ENCODE results near the gene PHKB.
"Not testable (repeated sequence)": the region's sequence is repeated elsewhere in the genome, so short reads cannot be mapped to it uniquely, and the experiment has no call there.

The PHKB gene

DNA sequence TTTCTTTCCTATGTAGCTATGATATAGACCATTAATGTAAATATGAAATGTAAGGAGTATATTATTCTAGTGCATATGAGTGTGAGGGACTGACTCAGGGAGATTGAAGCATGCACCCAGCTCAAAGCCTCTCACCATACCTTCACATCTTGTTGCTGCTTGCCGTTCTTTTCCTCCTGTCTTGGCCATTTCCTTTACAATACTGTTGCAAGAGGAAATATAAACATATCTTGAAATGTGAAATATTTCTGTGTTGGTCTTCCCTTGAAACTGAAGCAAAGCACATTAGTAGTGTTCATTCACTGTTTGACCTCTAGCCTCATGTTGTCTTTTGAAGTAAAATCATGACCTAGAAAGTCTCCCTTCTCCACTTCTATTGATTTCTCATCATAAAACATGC lies 46.6 kb downstream of the PHKB start:
- no peak for DNase-seq

DNA sequence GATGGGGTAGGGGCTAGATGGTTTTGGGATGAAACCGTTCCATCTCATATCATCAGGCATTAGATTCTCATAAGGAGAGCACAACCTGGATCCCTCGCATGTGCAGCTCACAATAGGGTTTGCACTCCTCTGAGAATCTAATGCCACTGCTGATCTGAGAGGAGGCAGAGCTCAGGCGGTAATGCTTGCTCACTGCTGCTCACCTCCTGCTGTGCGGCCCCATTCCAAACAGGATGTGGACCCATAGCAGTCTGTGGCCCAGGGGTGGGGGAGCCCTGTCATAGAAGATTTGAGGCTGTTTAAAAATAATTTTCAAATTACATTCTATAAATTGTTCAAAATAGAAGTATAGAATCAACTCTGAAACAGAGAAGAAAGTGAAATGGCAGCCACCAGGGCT lies 50.8 kb downstream of the PHKB start:
- no peak for DNase-seq

DNA sequence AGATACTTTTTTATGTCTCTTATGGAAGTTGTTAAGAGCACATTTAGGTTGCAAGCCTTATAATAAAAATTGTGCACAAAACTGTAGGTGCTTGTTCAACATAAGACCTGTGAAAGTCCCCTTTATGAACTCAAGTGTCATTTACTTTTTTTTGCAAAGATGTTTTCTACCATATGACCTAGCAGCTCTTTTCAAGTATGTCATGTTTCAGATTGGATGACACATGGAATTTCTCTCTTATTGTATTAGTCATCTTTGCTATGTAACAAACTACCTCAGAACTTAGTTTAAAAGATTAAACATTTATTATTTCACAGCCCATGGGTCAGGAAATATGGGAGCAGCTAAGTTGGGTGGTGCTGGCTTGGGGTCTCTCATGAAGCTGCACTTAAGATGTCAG lies 57.9 kb downstream of the PHKB start:
- no peak for DNase-seq

DNA sequence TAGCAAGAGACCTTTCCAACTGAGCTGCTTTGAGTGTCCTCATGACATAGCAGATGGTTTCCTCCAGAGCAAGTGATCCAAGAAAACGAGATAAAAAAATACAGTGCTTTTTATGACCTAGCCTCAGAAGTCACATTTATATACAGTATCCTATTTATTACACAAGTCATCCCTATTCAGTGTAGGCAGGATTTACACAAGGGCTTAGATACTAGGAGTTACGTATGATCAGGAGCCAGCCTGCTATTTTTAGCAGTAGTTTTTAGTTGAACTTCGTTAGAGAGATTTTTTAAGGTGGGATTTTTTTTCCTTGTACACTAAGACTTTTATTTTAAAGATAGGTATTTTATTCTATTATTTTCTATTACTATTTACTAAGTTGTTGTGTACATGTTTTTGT lies 58.4 kb downstream of the PHKB start:
- DNase-seq, result no peak

DNA sequence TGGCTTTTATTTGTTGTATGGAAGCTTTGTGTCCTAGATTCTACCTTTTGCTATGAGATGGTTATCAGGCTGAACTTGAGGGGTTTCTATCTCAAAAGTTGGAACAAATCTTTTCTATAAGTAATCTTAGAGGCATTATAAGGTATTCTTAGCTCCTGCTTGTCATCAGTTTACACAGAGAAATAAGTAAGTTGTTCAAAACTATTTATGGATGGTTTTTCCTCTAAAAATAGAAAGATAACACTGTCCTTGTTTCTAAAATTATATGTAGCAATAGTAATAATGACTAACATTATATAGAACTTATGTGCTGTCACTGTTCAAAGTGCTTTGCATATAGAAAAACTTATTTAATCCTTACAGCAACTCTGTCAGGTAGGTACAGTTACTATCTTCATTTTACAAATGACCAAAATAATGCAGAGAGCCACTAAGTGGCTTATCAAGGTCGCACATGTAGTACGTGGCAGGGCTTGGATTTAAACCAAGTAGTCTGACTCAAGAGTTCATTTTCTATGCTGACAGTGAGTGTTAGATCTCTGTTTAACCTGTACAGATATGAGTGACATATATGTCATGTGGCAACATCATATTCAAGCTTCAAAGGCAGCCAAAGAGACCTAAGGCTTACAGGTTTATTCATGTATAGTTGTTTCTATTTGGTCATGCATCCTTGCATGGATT lies 59.0 kb downstream of the PHKB start:
- DNase-seq, result no peak

DNA sequence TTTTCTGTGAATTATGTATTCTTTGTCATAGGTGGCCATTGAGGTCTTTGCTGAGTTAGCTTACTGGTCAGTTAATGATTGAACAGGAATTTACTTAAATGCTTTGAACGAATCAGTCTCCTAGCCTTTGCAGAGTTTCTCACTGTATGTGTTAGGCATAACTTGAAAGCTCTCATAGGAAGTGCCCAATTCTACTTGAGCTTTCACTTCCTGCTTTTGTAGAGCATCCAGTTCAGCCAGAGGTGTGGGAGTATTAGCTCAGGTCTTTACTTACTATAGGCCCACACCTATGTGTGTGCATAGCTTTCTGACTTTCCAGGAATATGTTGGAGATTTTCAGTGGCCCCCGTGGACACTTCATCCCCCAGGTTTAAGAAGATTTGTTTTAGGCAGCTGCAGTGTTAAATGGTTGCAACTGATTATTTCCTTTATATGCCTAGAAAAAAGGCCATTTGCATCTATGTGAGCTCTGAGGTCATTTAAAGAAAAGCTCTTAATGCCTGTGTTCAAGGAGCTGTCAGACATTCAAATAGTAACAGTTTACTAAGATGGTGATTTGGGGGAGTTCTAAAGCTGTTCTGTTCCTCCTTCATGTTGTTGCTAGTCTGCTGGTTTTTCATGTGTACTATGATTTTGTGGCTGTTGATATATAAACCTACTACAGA lies 62.3 kb downstream of the PHKB start:
- DNase-seq, result no peak

DNA sequence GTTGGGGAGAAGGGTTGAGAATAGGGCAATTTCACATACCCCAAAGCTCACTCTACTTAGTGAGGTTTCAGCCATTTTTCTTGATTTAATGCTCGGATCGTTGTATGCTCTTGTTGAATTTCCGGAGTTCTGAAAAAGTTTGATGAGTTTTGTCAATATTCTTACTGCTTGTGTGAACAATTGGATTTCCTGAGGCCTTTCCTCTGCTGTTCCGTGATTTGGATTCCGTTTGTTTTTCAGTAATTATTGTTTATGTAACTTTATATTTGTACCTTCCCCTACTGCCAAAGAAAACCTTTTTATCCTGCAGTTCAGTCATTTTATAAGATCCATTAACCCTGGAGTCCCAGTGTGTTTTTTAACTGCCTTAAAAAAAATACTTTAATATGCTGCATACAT lies 62.9 kb downstream of the PHKB start:
- DNase-seq, result no peak

DNA sequence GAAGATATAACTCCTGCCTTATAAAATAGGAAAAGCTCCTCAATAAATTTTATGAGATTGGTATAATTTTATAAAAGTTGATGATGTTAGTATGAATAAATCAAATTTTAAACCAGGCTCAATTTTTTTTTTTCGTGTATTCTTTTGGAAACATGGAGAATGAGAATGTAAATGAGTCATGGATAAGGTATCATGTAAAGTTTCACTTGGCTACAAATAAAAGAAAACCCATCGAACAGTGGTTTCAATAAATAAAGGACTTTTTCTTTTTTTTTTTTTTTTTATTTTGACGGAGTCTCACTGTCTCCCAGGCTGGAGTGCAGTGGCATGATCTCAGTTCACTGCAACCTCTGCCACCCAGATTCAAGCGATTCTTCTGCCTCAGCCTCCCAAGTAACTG lies 67.3 kb downstream of the PHKB start:
- no peak for DNase-seq

DNA sequence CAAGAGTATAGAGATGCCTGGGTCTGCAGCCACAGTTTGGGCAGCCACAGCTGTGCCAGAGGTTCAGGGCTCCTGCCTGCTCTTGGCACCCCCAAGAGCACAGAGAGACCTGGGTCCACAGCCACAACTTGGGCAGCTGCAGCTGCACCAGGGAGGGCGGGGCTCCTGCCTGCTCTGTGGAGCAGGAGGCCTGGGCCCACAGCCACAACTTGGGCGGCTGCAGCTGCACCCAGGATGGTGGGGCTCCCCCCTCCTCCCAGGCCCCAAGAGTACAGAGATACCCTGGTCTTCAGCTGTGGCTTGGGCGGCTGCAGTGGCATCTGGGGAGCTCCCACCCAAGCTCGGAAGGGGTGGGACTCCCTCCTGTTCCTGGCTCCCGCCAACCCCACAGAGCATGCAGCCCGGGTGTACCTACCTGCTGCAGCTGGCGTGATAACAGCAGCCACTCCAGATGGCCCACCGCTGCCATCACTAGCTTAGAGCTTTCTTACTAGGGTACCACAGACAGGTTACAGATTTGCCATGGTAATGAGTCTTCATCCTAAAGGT lies 72.7 kb downstream of the PHKB start:
- DNase-seq, result no peak

DNA sequence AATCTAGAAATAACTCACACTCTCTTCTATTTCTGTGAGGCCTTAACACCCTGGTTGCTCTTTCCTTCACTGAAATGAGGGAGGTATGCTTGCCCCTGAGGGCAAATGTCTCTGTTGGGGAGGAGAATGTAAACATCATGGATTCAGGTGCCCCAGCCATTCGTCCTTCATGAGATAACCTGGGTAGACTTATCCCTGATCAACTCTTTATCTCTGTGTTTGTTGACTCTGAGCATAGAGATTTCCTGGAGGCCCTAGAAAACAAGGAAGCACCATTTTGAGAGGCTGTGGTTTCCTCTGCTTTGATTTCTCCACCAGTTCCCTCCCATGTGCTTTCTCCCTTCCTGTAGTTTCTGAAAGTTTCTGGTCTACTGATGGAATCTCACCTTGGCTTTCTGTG lies 77.3 kb downstream of the PHKB start:
- DNase-seq, result no peak

DNA sequence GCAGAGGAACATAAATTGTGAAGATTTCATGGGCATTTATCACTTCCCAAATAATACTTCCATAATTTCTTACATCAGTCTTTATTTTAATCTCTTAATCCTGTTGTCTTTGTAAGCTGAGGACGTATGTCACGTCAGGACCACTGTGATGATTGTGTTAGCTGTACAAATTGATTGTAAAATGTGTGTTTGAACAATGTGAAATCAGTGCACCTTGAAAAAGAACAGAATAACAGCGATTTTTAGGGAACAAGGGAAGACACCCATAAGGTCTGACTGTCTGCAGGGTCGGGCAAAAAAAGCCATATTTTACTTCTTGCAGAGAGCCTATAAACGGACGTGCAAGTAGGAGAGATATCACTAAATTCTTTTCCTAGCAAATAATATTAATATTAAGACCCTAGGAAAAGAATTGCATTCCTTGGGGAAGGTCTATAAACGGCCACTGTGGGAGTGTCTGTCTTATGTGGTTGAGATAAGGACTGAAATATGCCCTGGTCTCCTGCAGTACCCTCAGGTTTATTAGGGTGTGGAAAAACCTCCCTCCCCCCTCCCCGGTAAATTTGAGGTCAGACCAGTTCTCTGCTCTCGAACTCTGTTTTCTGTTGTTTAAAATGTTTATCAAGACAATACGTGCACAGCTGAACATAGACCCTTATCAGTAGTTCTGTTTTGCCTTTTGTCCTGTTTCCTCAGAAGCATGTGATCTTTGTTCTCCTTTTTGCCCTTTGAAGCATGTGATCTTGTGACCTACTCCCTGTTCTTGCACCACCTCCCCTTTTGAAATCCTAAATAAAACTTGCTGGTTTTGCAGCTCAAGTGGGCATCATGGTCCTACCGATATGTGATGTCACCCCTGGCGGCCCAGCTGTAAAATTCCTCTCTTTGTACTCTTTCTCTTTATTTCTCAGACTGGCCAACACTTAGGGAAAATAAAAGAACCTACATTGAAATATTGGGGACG lies 78.9 kb downstream of the PHKB start:
- DNase-seq, result not testable (repeated sequence)

DNA sequence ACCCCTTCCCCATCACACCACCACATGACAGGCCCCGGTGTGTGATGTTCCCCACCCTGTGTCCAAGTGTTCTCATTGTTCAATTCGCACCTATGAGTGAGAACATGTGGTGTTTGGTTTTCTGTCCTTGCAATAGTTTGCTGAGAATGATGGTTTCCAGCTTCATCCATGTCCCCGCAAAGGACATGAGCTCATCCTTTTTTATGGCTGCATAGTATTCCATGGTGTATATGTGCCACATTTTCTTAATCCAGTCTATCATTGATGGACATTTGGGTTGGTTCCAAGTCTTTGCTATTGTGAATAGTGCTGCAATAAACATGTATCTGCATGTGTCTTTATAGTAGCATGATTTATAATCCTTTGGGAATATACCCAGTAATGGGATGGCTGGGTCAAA lies 80.0 kb downstream of the PHKB start:
- not testable (repeated sequence) for DNase-seq

DNA sequence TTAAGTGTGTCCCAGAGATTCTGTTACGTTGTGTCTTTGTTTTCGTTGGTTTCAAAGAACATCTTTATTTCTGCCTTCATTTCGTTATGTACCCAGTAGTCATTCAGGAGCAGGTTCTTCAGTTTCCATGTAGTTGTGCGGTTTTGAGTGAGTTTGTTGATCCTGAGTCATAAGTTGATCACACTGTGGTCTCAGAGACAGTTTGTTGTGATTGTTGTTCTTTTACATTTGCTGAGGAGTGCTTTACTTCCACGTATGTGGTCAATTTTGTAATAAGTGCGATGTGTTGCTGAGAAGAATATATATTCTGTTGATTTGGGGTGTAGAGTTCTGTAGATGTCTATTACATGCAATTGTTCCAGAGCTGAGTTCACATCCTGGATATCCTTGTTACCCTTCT lies 83.1 kb downstream of the PHKB start:
- DNase-seq, result not testable (repeated sequence)

DNA sequence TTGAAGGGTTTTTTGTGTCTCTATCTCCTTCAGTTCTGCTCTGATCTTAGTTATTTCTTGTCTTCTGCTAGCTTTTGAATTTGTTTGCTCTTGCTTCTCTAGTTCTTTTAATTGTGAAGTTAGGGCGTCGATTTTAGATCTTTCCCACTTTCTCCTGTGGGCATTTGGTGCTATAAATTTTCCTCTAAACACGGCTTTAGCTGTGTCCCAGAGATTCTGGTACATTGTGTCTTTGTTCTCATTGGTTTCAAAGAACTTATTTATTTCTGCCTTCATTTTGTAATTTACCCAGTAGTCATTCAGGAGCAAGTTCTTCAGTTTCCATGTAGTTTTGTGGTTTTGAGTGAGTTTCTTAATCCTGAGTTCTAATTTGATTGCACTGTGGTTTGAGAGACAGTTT lies 90.1 kb downstream of the PHKB start:
- DNase-seq, result not testable (repeated sequence)

DNA sequence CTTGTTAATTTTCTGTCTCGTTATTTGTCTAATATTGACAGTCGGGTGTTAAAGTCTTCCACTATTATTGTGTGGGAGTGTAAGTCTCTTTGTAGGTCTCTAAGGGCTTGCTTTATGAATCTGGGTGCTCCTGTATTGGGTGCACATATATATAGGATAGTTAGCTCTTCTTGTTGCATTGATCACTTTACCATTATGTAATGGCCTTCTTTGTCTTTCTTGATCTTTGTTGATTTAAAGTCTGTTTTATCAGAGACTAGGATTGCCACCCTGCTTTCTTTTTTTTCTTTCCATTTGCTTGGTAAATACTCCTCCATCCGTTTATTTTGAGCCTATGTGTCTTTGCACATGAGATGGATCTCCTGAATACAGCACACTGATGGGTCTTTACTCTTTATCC lies 90.6 kb downstream of the PHKB start:
- DNase-seq, result not testable (repeated sequence)

DNA sequence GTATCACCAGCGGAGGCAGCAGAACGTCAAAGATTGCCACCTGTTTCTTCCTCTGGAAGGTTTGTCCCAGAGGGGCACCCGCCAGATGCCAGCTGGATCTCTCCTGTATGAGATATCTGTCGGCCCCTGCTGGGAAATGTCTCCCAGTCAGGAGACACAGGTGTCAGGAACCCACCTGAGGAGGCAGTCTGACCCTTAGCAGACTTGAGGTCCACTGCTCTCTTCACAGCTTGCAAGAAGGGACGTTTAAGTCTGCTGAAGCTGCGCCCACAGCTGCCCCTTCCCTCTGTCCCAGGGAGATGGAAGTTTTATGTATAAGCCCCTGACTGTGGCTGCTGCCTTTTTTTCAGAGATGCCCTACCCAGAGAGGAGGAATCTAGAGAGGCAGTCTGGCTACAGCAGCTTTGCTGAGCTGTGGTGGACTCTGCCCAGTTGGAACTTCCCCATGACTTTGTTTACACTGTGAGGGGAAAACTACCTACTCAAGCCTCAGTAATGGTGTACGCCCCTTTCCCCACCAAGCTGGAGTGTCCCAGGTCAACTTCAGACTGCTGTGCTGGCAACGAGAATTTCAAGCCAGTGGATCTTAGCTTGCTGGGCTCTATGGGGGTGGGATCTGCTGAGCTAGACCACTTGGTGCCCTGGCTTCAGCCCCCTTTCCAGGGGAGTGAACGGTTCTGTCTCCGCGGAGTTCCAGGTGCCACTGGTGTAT lies 92.9 kb downstream of the PHKB start:
- no peak for DNase-seq

DNA sequence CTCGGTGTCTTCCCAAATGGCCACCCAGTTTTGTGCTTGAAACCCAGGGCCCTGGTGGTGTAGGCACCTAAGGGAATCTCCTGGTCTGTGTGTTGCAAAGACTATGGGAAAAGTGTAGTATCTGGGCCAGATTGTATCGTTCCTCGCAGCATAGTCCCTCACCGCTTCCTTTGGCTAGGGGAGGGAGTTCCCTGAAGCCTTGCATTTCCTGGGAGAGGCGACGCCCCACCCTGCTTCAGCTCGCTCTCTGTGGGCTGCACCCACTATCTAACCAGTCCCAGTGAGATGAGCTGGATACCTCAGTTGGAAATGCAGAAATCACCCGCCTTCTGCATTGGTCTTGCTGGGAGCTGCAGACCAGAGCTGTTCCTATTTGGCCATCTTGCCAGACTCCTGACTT lies 93.5 kb downstream of the PHKB start:
- DNase-seq, result not testable (repeated sequence)

DNA sequence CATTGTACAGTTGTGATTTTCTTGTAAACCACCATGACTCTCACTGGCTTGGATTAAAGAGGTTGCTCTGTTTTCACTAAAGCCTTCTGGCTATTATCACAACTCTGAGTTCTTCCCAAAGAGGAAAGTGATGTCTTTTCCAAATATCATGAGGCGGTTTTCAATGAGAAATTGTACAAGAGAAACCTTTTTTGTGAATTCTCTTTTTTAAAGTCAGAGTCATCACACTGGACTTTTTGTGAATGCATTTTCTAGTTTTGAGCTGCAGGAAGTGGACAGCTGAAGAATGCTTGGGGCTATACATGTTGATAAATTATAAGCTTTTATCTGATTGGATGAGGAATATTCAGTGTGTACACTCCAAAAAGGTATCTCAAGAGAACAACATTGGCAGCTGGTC lies 100.2 kb downstream of the PHKB start:
- no peak for DNase-seq

DNA sequence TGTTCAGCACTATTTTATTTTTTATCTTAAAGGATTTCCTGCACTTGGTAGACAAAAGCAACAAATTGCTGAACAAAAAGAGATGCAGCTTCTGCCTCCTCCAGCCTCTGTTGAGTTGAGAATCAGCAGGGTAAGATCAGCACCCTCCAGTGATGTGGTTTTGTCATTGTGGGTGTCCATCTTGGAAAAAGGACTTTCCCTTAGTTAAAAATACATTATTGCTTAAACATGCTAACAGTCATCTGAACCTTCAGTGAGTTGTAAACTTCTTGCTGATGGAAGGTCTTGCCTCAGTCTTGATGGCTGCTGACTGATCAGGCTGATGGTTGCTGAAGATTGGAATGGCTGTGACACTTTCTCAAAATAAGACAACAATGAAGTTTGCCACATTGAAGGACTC lies 101.2 kb downstream of the PHKB start:
- DNase-seq, result no peak

DNA sequence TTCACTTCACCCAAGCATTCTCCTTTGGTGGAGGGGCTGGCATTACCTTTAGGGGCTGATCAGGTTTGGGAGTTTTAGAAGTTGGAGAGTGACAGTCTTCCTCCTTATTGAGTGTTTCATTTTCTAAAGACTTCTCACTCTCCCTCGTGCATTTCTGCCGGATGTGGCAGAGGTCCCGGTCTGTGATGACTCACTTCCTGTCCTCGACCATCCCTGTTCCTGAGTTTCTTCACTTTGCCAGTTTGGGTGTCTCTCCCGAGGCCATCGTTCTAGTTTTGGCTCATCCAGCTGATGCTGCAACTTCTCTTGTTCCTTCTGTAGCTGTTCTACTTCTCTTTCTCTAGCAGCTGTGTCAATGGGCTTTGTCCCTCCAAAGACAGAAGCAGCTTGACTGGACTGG lies 104.3 kb downstream of the PHKB start:
- DNase-seq, result peak in 1 of 2 experiments; percentile 23

DNA sequence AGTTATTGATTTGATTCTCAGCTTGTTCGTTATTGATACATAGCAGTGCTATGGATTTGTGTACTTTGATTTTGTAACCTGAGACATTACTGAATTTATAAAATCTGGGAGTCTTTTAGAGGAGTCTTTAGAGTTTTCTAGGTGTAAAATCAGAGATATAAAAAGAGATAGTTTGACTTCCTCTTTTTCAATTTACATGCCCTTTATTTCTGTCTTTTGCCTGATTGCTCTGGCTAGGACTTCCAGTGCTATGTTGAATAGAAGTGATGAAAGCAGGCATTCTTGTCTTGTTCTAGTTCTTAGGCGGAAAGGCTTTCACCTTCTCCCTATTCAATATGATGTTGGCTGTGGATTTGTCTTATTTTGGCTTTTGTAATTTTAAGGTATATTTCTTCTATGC lies 106.2 kb downstream of the PHKB start:
- no peak for DNase-seq

DNA sequence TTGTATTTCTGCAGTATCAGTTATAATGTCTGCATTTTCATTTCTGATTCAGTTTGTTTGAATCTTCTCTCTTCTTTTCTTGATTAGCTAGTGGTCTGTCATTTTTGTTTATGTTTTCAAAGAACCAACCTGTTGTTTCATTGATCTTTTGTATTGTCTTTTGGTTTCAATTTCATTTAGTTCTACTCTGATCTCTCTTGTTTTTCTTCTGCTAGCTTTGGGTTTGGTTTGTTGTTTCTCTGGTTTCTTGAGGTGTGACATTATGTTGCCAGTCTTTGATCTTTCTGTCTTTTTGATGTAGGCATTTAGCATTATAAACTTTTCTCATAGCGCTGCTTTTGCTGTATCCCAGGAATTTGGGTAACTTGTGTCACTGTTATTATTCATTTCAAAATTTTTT lies 107.2 kb downstream of the PHKB start:
- DNase-seq, result no peak

DNA sequence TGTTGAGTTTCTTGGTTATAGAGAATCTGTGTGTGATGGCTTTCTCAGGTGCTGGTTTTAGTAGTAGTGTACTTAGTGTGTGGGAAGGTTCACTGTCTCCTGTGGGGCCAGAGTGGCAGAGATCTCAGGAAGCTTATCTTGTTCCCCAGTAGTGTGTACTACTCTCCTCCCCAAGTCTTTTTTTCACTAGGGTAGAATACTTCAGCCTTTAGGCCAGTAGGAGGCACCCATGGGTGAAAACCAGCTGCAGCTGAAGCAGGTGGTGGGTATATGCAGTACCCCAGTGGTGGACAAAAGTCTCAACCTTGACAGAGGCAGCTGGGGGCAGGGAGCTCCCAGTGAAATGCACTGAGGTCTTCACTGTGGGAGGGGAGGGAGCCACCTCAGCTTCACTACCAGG lies 109.9 kb downstream of the PHKB start:
- DNase-seq, result no peak

Data from activated CD4-positive, alpha-beta T cell treated with anti-CD3 and anti-CD28 coated beads, Interleukin-2, amount 50 U/mL, for 48 hours (primary cell).